GM21447 (cell line): Measurements from ENCODE around the gene MISFA.
"Not testable (repeated sequence)": the region's sequence is repeated elsewhere in the genome, so short reads cannot be mapped to it uniquely, and the experiment has no call there.

Source experiments
- ATAC-seq: cut with Tn5 transposase; IDR thresholded peaks from one replicate; pipeline ENCODE4 v1.9.1; 2021; ENCODE audit not compliant: unreplicated experiment

Gene MISFA

GRCh38 chr11:18617688-18618341 is 18.2 kb downstream of the MISFA start:
- no peak for ATAC-seq

GRCh38 chr11:18618342-18619025 is 18.9 kb downstream of the MISFA start:
- no peak for ATAC-seq

- no peak for ATAC-seq
Measured at GRCh38 chr11:18623707-18624106, 24.1 kb downstream of the MISFA start.

GRCh38 chr11:18624161-18624560 is 24.6 kb downstream of the MISFA start:
- ATAC-seq, result no peak

- ATAC-seq, result no peak
Measured at GRCh38 chr11:18632841-18633240, 33.3 kb downstream of the MISFA start.

- ATAC-seq, result peak; percentile 62
Measured at GRCh38 chr11:18633256-18634139, 33.9 kb downstream of the MISFA start.

GRCh38 chr11:18634140-18635032 is 34.8 kb downstream of the MISFA start, which contains the start of gene SPTY2D1:
SPTY2D1 (minus strand) TSS chr11:18634342; CDS start chr11:18634257, 85 bp downstream.
- ATAC-seq, result peak; percentile 93

GRCh38 chr11:18641677-18642076 is 42.1 kb downstream of the MISFA start:
- ATAC-seq, result no peak

- not testable (repeated sequence) for ATAC-seq
Measured at GRCh38 chr11:18643034-18643433, 43.4 kb downstream of the MISFA start.

GRCh38 chr11:18650353-18650752 is 50.8 kb downstream of the MISFA start:
- ATAC-seq, result no peak

- no peak for ATAC-seq
Measured at GRCh38 chr11:18650859-18651557, 51.4 kb downstream of the MISFA start.
